GM23248 (cell line): ENCODE data around the gene KAT2A. TPM values are rescaled to one million over a fixed set of nuclear protein-coding genes. Genes with fewer than 3 reads are reported as not detected.
A peak's percentile ranks its signal among the peaks of the same experiment; 100 is the strongest.
"Not testable (repeated sequence)": the region's sequence is repeated elsewhere in the genome, so short reads cannot be mapped to it uniquely, and the experiment has no call there.

Source experiments
- DNase-seq: peaks from one replicate; pipeline ENCODE4 v3.0.0-alpha.2; 2015
- H2AFZ ChIP-seq: fragments of 200-600 bp; sonication (generic); 2 replicates; pipeline ENCODE4 v1.6.1; 2016; ENCODE audit warnings: antibody characterized with exemption
- H3F3A ChIP-seq: fragments of 200-600 bp; sonication (generic); 2 replicates; pipeline ENCODE4 v1.6.1; 2016; ENCODE audit warnings: mild to moderate bottlenecking, antibody characterized with exemption, mixed run types; ENCODE audit not compliant: insufficient read depth
- H3K27ac ChIP-seq: fragments of 200-600 bp; sonication (generic); 2 replicates; pipeline ENCODE4 v1.5.1; 2016; ENCODE audit warnings: mild to moderate bottlenecking
- H3K27me3 ChIP-seq: fragments of 200-600 bp; sonication (generic); replicated peaks from 2 replicates; pipeline ENCODE4 v1.6.1; 2016; ENCODE audit warnings: mild to moderate bottlenecking; ENCODE audit not compliant: insufficient read depth
- H3K36me3 ChIP-seq: fragments of 200-600 bp; sonication (generic); 2 replicates; pipeline ENCODE4 v1.6.1; 2016; ENCODE audit warnings: low read depth, mild to moderate bottlenecking
- H3K4me1 ChIP-seq: fragments of 200-600 bp; sonication (generic); 2 replicates; pipeline ENCODE4 v1.6.1; 2016; ENCODE audit warnings: mild to moderate bottlenecking; ENCODE audit not compliant: insufficient read depth
- H3K4me2 ChIP-seq: fragments of 200-600 bp; sonication (generic); one replicate; pipeline ENCODE4 v1.6.1; 2016; ENCODE audit warnings: mild to moderate bottlenecking; ENCODE audit not compliant: unreplicated experiment
- H3K4me3 ChIP-seq: fragments of 200-600 bp; sonication (generic); 2 replicates; pipeline ENCODE4 v1.5.1; 2016; ENCODE audit warnings: mild to moderate bottlenecking
- H3K79me2 ChIP-seq: fragments of 200-600 bp; sonication (generic); 2 replicates; pipeline ENCODE4 v1.6.1; 2016; ENCODE audit warnings: mild to moderate bottlenecking; ENCODE audit not compliant: insufficient read depth
- H3K9ac ChIP-seq: fragments of 200-600 bp; sonication (generic); 2 replicates; pipeline ENCODE4 v1.6.1; 2016; ENCODE audit warnings: mild to moderate bottlenecking
- H3K9me2 ChIP-seq: fragments of 200-600 bp; sonication (generic); 2 replicates; pipeline ENCODE4 v1.6.1; 2016; ENCODE audit warnings: mixed run types, mild to moderate bottlenecking, moderate library complexity; ENCODE audit not compliant: insufficient read depth
- H3K9me3 ChIP-seq: fragments of 200-600 bp; sonication (generic); one replicate; pipeline ENCODE4 v1.6.1; 2017; ENCODE audit warnings: low read depth
- H4K20me1 ChIP-seq: fragments of 200-600 bp; sonication (generic); 2 replicates; pipeline ENCODE4 v1.6.0; 2016; ENCODE audit not compliant: insufficient read depth
- EZH2 ChIP-seq: fragments of 200-600 bp; sonication (generic); IDR thresholded peaks from 2 replicates; pipeline ENCODE4 v1.6.1; 2018; ENCODE audit warnings: antibody characterized with exemption, mild to moderate bottlenecking; ENCODE audit not compliant: insufficient read depth, poor library complexity, severe bottlenecking
- EZH2phosphoT487 ChIP-seq: fragments of 200-600 bp; sonication (generic); IDR thresholded peaks from 2 replicates; pipeline ENCODE4 v1.6.1; 2018; ENCODE audit warnings: antibody characterized with exemption, moderate library complexity, mild to moderate bottlenecking, low read depth; ENCODE audit not compliant: insufficient read depth
- WGBS, 2 experiments: methylation state at CpG; one replicate each; pipeline ENCODE4 v1.1.6; 2015 to 2017; ENCODE audit warnings: low lambda C conversion rate in 2 of 2, low coverage in 1 of 2; ENCODE audit errors: missing lambda C conversion rate in 2 of 2; 5-methylcytosine and 5-hydroxymethylcytosine counted together
- in situ Hi-C: fragments of 300-500 bp; cut with MboI; formaldehyde crosslinking; loops from 2 replicates; pipeline ENCODE4 v1.15.0; 2020
- polyA plus RNA-seq: library from polyadenylated mRNA; unstranded; fragments of >200 nt; fragmentation: Nextera tagmentation; extraction: Ambion mirVana; gene quantifications from 2 replicates; pipeline ENCODE4 v1.2.1, GENCODE V29; 2016
- total RNA-seq: library from RNA; depleted of rRNA; stranded (reverse); fragments of >200 nt; shearing (Covaris generic); gene quantifications from 2 replicates; pipeline ENCODE4 v1.2.3, GENCODE V29; 2014

Gene KAT2A
- total and polyA plus RNA-seq, 2 experiments from 2014 or later, result 7.2 to 13.9 TPM

GRCh38 chr17:42159796-42160530 is 38.8 kb upstream of the KAT2A start:
- H3F3A ChIP-seq, result no peaks in the 10 kb centered on the region
- WGBS, 2 experiments, result 66 to 68% methylated on average over 13 to 14 of the region's 14 CpGs
- H3K4me1 ChIP-seq, result no peaks in the 10 kb centered on the region
- no peak overlapping the region for H3K4me2 ChIP-seq
- in situ Hi-C loops, result no loop called here
- TF ChIP-seq EZH2phosphoT487 (no peak), EZH2 (no peak)
- no peaks in the 10 kb centered on the region for H3K79me2 ChIP-seq
- no peak overlapping the region for H3K27ac ChIP-seq
- H3K9me2 ChIP-seq, result no peaks in the 10 kb centered on the region
- H3K4me3 ChIP-seq, result no peak overlapping the region
- H3K27me3 ChIP-seq, result no peaks in the 10 kb centered on the region
- no peak overlapping the region for H3K9ac ChIP-seq
- no peaks in the 10 kb centered on the region for H3K9me3 ChIP-seq
- no peak overlapping the region for H2AFZ ChIP-seq
- H3K36me3 ChIP-seq, result no peaks in the 10 kb centered on the region
- no peak for DNase-seq
- no peaks in the 10 kb centered on the region for H4K20me1 ChIP-seq

GRCh38 chr17:42155614-42156045 is 34.5 kb upstream of the KAT2A start:
- no peaks in the 10 kb centered on the region for H4K20me1 ChIP-seq
- peak overlapping the region; percentile 78 for H3K4me3 ChIP-seq
- in situ Hi-C loops, result no loop called here
- peak; percentile 65 for DNase-seq
- H3K9me2 ChIP-seq, result no peaks in the 10 kb centered on the region
- H3K79me2 ChIP-seq, result peaks cover 42% of the 10 kb centered on the region
- no peaks in the 10 kb centered on the region for H3K9me3 ChIP-seq
- H2AFZ ChIP-seq, result peak overlapping the region; percentile 94
- 22 to 24% methylated on average over 17 of the region's 17 CpGs for WGBS, 2 experiments
- peak overlapping the region; percentile 41; the same call in 1 of the 2 replicates for H3K27ac ChIP-seq
- TF ChIP-seq EZH2phosphoT487, result no peak
- TF ChIP-seq EZH2, result no peak
- 0 out of 2 replicates have a peak, but pooled peaks cover 11% of the 10 kb centered on the region for H3K4me1 ChIP-seq
- peak overlapping the region; percentile 83 for H3K9ac ChIP-seq
- H3K4me2 ChIP-seq, result peak overlapping the region; percentile 70
- no peaks in the 10 kb centered on the region for H3K27me3 ChIP-seq
- no peaks in the 10 kb centered on the region for H3K36me3 ChIP-seq
- no peaks in the 10 kb centered on the region for H3F3A ChIP-seq

- H3K27ac ChIP-seq, result peak overlapping the region; percentile 52
- peak overlapping the region; percentile 92 for H3K4me3 ChIP-seq
- no peaks in the 10 kb centered on the region for H3K9me2 ChIP-seq
- peak overlapping the region; percentile 96 for H3K9ac ChIP-seq
- peak; percentile 57 for DNase-seq
- 0 out of 2 replicates have a peak, but pooled peaks cover 11% of the 10 kb centered on the region for H3K4me1 ChIP-seq
- 0 out of 2 replicates have a peak, but pooled peaks cover under 1% of the 10 kb centered on the region for H4K20me1 ChIP-seq
- no peaks in the 10 kb centered on the region for H3K9me3 ChIP-seq
- no peaks in the 10 kb centered on the region for H3F3A ChIP-seq
- H3K27me3 ChIP-seq, result no peaks in the 10 kb centered on the region
- 6 to 9% methylated on average over 15 of the region's 15 CpGs for WGBS, 2 experiments
- no peaks in the 10 kb centered on the region for H3K36me3 ChIP-seq
- peak overlapping the region; percentile 68 for H2AFZ ChIP-seq
- peak overlapping the region; percentile 89 for H3K4me2 ChIP-seq
- in situ Hi-C loops, result no loop called here
- no peak for TF ChIP-seq EZH2phosphoT487
- no peak for TF ChIP-seq EZH2
- H3K79me2 ChIP-seq, result peaks cover 57% of the 10 kb centered on the region
Measured at GRCh38 chr17:42153919-42154742, 33.0 kb upstream of the KAT2A start.

- no peak for DNase-seq
- H3K79me2 ChIP-seq, result peaks cover 89% of the 10 kb centered on the region
Measured at GRCh38 chr17:42146911-42147607, 25.9 kb upstream of the KAT2A start.

GRCh38 chr17:42143138-42143537 is 22.0 kb upstream of the KAT2A start:
- H3K4me2 ChIP-seq, result peak overlapping the region; percentile 67
- H3K9me2 ChIP-seq, H3K9ac ChIP-seq, H2AFZ ChIP-seq, H3K4me3 ChIP-seq, H3K27me3 ChIP-seq, H3K36me3 ChIP-seq, in situ Hi-C loops, H3K9me3 ChIP-seq: not testable (repeated sequence)
- H3K79me2 ChIP-seq, result peaks cover 86% of the 10 kb centered on the region
- H4K20me1 ChIP-seq, result peaks cover 13% of the 10 kb centered on the region; the same call in 1 of the 2 replicates
- peaks cover 38% of the 10 kb centered on the region for H3F3A ChIP-seq
- WGBS, 2 experiments, result 84 to 89% methylated on average over 4 of the region's 4 CpGs
- peaks cover 31% of the 10 kb centered on the region for H3K4me1 ChIP-seq
- peak; percentile 23 for DNase-seq
- peak overlapping the region; percentile 75 for H3K27ac ChIP-seq

More at GRCh38 chr17:42146911-42147607, 25.9 kb upstream of the KAT2A start:
- Histone ChIP-seq H3K9me3 (no peaks in the 10 kb centered on the region), H3K4me2 (no peak overlapping the region), H3K9me2 (no peaks in the 10 kb centered on the region), H4K20me1 (0 out of 2 replicates have a peak, but pooled peaks cover 7% of the 10 kb centered on the region), H3K36me3 (0 out of 2 replicates have a peak, but pooled peaks cover 4% of the 10 kb centered on the region), H2AFZ (no peak overlapping the region), H3K4me1 (peaks cover 16% of the 10 kb centered on the region), H3K27ac (no peak overlapping the region), H3K9ac (no peak overlapping the region), H3F3A (peaks cover 18% of the 10 kb centered on the region), H3K4me3 (no peak overlapping the region), H3K27me3 (no peaks in the 10 kb centered on the region)
- WGBS, 2 experiments, result 81 to 85% methylated on average over 13 of the region's 13 CpGs
- in situ Hi-C loops, result no loop called here
- TF ChIP-seq EZH2phosphoT487 (no peak), EZH2 (no peak)
